Activated T-helper 1 cell treated with Interleukin-2 at 50 U/mL for 16 hours (primary cell): ENCODE measurements around the gene PCDHA10.
"Not testable (repeated sequence)": the region's sequence is repeated elsewhere in the genome, so short reads cannot be mapped to it uniquely, and the experiment has no call there.

ENCODE experiments used
- DNase-seq: peaks from one replicate; pipeline ENCODE4 v3.0.0-alpha.2; 2020; ENCODE audit warnings: low read depth

PCDHA10 gene

GRCh38 chr5:140840978-140841962 is 14.4 kb upstream of the PCDHA10 start, which contains the start of gene PCDHA8:
PCDHA8 (plus strand) TSS chr5:140841187; CDS start chr5:140841322, 135 bp downstream.
- DNase-seq = no peak

- no peak for DNase-seq
Measured at GRCh38 chr5:140842798-140843733, 12.6 kb upstream of the PCDHA10 start.

- DNase-seq = not testable (repeated sequence)
Measured at GRCh38 chr5:140848139-140849102, 7.3 kb upstream of the PCDHA10 start, which contains the start of gene PCDHA9. PCDHA9 (plus strand) TSS chr5:140848382; CDS start chr5:140848496, 114 bp downstream.

- DNase-seq = not testable (repeated sequence)
Measured at GRCh38 chr5:140849831-140850634, 5.7 kb upstream of the PCDHA10 start.

GRCh38 chr5:140857177-140857986 is 1.7 kb downstream of the PCDHA10 start:
- DNase-seq = no peak

GRCh38 chr5:140857987-140858240 is 2.2 kb downstream of the PCDHA10 start:
- no peak for DNase-seq

- DNase-seq = no peak
Measured at GRCh38 chr5:140862441-140863295, 7.0 kb downstream of the PCDHA10 start.

GRCh38 chr5:140868721-140869554 is 13.2 kb downstream of the PCDHA10 start, which contains the start of gene PCDHA11:
PCDHA11 (plus strand) TSS chr5:140868957; CDS start chr5:140869104, 147 bp downstream.
- no peak for DNase-seq

- DNase-seq = no peak
Measured at GRCh38 chr5:140869555-140869886, 13.8 kb downstream of the PCDHA10 start.

GRCh38 chr5:140870221-140871201 is 14.8 kb downstream of the PCDHA10 start:
- no peak for DNase-seq

GRCh38 chr5:140875085-140876065 is 19.7 kb downstream of the PCDHA10 start, which contains the start of gene PCDHA12:
PCDHA12 (plus strand) TSS chr5:140875308; CDS start chr5:140875473, 165 bp downstream.
- DNase-seq = no peak

GRCh38 chr5:140876541-140877261 is 21.0 kb downstream of the PCDHA10 start:
- not testable (repeated sequence) for DNase-seq

- DNase-seq = no peak
Measured at GRCh38 chr5:140877262-140877581, 21.5 kb downstream of the PCDHA10 start.

- DNase-seq = no peak
Measured at GRCh38 chr5:140881889-140882590, 26.3 kb downstream of the PCDHA10 start, which contains the start of gene PCDHA13. PCDHA13 (plus strand) TSS chr5:140882124; CDS start chr5:140882269, 145 bp downstream.
